Hematopoietic multipotent progenitor cell (in vitro differentiated cells): ENCODE results near the gene IGF2BP1. TPM values are rescaled to one million over a fixed set of nuclear protein-coding genes. Genes with fewer than 3 reads are reported as not detected.
"Not testable (repeated sequence)": the region's sequence is repeated elsewhere in the genome, so short reads cannot be mapped to it uniquely, and the experiment has no call there.

ENCODE experiments used
- DNase-seq, 3 donors: peaks; one replicate each; pipeline ENCODE4 v3.0.0-alpha.2; 2011 to 2015; ENCODE audit warnings: low read depth in 2 of 3, low spot score in 2 of 3
- total RNA-seq: library from RNA; depleted of rRNA; stranded (reverse); fragments of >200 nt; gene quantifications from one replicate; pipeline ENCODE4 v1.2.3, GENCODE V29; 2012

The IGF2BP1 gene
- total RNA-seq, 1 donor, result under 0.01 TPM

GRCh38 chr17:48995304-48995973 is 1.7 kb upstream of the IGF2BP1 start:
- peak in 1 of 3 donors; percentile 43 for DNase-seq

GRCh38 chr17:48995974-48996721 is 1.0 kb upstream of the IGF2BP1 start:
- no peak for DNase-seq

GRCh38 chr17:48996722-48997102 is 473 bp upstream of the IGF2BP1 start:
- DNase-seq, result no peak

GRCh38 chr17:48997827-48998586 is 822 bp downstream of the IGF2BP1 start:
- DNase-seq, result no peak

DNA sequence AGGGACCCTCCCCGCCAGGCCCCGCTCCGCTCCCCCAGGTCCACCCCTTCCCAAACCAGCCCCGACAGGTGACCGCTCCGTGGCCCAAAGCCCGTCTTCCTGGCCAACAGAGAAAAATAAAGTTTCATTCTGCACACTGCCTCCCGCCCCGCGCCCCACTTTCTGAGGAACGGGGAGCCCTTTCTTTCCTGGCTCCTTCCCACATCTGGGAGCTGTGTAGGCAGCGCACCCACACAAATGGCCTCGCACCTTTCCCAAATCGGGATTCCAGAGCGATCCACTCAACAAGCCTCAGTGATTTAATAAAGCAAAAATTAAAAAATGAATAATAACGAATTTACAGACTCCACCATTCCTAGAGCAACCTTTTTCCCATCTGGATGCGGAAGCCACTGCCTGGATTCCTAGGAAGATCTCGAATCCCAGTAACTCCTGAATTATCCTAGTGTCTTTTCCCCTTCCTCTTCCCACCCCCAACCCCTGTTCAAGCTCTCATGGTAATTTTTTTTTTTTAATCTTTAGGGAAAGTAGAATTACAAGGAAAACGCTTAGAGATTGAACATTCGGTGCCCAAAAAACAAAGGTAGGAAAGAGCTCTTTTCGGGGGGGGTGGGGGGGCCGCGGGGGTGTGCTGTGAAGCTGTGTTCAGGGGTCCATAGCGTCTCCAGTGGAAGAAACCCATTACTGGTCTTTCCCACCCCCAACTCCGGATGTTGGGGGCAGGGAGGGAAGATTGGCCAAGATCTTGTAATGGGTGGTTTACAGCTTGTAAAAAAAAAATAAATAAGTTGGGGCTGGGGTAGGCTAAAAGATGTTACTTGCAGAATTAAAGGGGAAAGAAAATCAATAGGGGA is 1.6 kb downstream of the IGF2BP1 start:
- DNase-seq, result no peak

DNA sequence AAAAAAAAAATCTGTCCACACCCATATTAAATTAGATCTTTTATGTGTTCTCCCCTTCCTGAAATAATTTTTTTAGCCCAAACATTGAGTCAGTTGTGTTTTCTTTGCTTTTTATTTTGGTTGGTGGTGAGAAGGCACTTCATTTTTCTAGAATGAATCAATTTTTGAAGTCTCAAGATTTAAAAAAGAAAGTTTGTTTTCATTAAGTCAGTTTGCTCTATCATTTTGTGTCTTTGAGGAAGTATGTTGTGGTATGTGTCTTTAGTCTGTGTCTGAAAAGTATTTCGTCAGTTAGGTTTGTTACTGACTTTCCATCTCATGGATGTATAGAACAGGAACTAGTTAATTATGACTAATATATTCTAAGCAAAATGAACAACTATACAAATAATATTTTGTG is 3.8 kb downstream of the IGF2BP1 start:
- peak in 1 of 3 donors; percentile 36 for DNase-seq

DNA sequence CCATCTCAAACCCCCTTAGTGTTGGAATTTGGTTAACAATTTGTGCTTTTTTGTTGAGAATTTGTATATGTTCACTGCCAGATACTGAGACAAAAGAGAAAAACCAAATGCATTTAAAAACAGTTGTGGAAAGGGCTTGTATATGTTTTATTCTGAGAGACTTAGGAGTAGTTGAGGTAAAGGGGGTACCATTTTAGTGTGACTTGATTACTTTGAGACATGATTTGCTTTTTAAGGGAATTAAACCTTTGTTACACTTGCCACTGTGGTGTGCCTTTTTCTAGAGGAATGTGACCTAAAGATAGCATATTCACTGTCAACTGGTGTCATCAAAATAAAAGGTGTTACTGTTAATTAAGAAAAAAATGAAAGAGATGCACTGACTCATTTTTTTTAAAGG is 4.5 kb downstream of the IGF2BP1 start:
- no peak for DNase-seq

DNA sequence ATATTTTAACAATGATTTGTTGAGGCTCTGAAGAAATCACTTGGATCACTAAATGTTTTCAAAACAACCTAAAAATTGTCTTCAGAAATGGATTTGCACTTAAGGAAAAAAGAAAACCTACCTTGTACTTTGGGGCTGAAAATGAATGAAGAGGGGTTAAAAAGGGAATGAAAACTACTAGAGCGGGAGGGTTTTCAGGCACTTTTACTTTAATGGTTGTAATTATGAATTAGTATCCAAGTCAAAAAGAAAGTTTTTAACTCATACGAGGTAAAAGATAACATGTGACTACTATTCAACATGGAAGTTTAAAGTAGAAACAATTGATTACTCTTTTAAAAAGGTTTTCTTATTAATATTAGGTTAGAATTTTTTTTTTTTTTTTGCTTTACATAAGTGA is 5.1 kb downstream of the IGF2BP1 start:
- DNase-seq, result no peak

GRCh38 chr17:49002766-49003165 is 5.6 kb downstream of the IGF2BP1 start:
- no peak for DNase-seq

DNA sequence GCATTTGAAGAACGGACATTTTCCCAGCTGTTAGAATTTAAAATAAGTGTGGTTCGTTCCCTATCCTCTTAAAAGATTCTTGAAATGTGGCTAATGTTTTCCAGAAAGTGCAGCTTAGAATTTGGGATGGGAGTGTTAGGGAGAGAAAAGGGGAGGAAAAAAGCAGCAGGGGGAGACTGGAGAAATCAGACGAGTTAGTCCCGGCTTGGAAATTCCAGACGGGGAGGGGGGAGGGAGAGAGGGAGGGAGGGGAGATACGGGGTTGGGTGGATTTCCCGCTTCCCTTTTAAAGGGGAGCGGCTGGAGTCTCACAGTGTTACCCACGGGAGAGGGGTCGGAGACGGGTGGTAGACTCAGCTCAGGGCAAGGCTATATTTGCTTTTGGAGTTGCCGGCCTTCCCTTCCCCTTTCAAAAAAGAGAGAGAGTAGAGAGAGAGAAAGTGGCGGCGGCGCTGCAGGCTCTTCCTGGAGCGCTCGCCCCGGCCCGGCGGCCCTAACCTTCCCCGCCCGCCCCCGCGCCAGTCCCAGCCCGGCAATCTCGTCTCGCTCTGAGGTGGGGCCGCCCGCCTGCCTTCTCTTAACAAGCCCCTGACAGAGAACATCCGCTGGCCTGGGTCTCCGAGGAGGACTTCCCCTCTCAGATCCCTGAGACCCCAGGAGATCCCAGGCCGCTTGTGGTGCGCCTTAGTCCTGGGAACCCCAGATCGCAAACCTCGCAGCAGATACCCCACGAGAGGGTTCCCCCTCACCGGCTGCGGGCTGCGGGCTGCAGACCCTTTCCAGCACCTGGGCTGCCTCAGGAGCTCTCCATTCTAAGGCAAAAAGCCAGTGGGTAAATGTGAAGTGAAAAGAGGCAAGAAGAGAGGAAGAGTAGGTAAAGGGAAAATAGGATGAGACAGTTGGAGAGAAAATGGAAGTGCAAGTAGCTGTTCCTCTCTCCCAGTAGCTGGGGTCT is 6.6 kb downstream of the IGF2BP1 start:
- DNase-seq, result no peak

GRCh38 chr17:49005140-49005539 is 8.0 kb downstream of the IGF2BP1 start:
- no peak for DNase-seq

- not testable (repeated sequence) for DNase-seq
These were observed 11.7 kb downstream of the IGF2BP1 start for GRCh38 chr17:49008908-49009307.

DNA sequence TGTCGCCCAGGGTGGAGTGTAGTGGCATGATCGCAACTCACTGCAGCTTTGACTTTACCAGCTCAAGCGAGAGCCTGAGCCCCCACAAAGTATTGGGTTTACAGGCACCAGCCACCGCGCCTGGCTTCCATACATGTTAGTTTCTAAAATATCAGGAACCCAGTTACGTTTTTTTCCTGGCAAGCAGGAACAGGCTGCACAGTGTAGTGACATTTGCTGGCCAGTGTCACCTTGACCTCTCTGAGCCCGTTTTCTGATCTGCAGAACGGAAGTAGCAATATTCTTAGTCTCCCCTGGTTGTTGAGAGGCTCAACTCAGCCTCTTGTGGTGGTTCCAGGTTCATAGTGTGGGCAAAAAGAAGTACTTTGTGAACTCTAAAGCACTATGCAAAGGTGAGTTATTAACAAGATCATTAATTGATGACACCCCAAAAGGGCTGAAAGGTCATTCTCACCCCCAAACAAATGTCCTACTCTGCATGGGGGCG is 15.6 kb downstream of the IGF2BP1 start:
- DNase-seq, result no peak

DNA sequence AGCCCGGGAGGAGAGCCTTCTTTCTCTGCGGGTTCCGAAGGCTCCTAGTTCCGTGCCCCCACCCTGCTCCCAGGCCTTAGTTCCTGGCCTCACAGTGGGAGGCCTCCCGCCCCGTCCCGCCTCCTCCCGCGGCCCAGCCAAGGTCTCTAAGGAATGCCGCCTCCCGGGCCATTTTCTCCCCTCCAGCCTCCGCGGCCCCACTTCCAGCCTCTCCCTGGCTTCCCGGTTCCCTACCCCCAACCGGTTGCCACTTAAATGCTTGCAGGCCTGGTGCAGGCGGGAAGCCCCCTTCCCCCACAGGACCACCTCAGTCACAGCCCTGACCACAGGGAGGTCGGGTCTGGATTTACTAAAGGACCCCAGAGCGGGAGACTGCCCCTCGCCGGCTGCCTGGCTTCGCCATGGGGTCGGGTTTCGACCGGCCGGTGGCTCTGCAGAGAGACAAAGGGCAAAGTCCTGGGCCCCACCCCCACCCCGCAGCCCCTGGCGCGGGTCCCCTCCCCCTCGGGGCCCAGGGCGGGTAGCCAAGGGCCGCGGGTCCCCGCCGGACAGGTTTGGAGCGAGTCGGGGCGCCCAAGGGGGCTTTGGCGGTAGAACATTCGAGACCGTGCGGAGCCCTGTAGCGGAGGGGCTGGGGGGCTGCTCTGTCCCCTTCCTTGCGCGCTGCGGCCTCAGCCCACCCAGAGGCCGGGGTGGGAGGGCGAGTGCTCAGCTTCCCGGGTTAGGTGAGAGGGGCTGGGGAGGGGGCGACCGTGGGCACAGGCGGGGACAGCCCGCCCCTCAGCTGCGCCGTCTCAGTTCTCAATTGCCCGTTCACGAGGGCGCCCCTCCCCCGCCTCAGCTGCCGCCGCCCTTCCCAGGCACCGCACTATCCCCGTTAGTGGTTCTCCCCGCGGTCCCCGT is 16.4 kb downstream of the IGF2BP1 start:
- DNase-seq, result no peak

DNA sequence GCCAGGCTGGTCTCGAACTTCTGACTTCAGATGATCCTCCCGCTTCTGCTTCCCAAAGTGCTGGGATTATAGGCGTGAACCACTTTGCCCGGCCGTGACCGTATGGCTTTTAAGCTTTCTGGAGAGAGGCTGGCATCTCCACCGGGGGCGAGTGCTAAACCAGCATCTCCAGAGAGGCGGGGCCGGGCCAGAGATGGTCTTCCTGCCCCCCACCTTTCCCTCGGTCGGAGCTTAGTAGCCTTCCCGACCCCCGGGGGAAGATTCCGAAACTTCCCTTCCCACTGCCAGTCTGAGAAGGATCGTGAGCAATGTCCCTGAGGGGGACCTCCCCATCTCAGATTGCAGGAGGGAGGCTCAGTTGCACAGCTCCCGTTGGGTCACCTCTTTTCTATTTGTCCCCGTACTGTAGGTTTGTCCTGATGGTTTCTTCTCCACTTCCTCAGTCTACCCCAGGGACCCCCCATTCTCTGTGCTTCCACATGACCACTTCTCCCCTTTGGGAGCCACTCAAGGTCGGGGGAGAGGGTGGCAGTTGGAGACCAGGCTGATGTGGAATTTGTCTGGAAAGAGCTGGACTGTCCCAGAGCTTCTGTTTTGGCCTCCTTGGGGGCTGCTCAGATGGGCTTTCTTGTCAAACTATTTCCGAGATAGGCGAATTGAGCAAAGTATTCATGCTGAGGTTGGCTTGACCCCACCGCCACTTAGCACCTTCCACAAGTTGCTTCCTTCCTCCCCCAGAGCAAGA is 18.2 kb downstream of the IGF2BP1 start:
- no peak for DNase-seq

DNA sequence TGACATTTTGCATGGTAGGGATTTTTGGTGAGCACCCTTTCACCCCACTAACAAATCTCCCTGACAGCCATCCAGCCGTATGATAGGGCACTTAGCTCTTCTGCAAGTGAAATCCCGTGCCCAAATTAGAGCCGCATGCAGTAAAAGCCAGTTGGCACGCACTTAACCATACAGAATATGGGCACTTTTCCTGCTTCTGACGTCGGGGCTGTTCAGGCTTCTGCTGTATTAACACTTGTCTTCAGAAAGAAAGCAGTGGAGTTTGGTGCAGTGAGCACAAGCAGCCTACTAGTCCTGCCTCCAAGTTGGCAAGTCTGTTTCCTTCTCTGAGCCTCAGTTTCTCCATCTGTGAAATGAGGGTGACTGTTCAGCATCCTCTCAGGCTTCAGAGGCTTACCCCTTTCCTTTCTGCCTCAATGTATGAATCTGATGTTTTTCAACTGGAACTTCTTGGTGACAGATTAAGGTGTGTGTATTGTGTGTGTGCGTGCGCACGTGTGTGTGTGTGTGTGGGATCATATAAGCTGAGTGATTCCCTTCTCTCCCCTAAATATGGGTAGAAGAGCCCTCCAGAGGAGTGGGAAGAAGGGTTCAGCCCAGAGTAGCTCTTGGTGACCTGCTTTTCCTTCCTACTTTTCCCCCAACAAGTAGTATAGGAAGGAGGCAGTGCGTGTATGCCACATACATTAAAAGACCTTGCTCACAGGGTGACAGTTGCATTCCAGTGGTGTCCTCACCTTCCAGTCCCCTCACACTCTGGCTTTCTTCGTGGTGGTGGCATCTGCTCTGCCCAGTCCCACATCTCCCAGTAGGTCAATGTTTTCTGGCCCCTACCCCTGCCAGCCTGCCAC is 19.0 kb downstream of the IGF2BP1 start:
- DNase-seq, result no peak
